HCT116 (cell line): ENCODE results near the gene HSPBAP1.

ENCODE experiments used
- CTCF ChIP-seq, 3 experiments: fragments of 200-600 bp in 1 of 3; sonication (generic) in 1 of 3; IDR thresholded peaks in 2 of 3; conservative IDR thresholded peaks in 1 of 3; 2 replicates each; pipeline ENCODE4 v1.5.1; 2012 to 2017; ENCODE audit warnings: low read depth in 2 of 3, low read length in 2 of 3, antibody characterized with exemption in 1 of 3, borderline replicate concordance in 1 of 3, control low read depth in 1 of 3, mild to moderate bottlenecking in 1 of 3, mixed read lengths in 1 of 3, mixed run types in 1 of 3, moderate library complexity in 1 of 3; ENCODE audit not compliant: insufficient read depth in 1 of 3
- EZH2phosphoT487 ChIP-seq: fragments of 200-600 bp; IDR thresholded peaks from 2 replicates; pipeline ENCODE4 v1.6.1; 2018; ENCODE audit warnings: antibody characterized with exemption, borderline replicate concordance
- POLR2AphosphoS5 ChIP-seq: IDR thresholded peaks from 2 replicates; pipeline ENCODE4 v1.6.1; 2011; ENCODE audit warnings: mild to moderate bottlenecking, low read depth, low read length, moderate library complexity

- TF ChIP-seq POLR2AphosphoS5 (no peak), CTCF (IDR thresholded peaks at IDR 0.05 in 2 of 3, conservative IDR thresholded peaks at IDR 0.05 in 1 of 3; ENCODE audit: borderline replicate concordance in 1 of 3, insufficient read depth in 1 of 3, low read depth in 2 of 3, low read length in 2 of 3) (no peak), EZH2phosphoT487 (no peak)
These were observed 20.8 kb downstream of the HSPBAP1 start for GRCh38 chr3:122772827-122773226.
